IMR-90 (cell line): Measurements from ENCODE around the gene CNTN4. TPM values are rescaled to one million over a fixed set of nuclear protein-coding genes. Genes with fewer than 3 reads are reported as not detected.

Source experiments
- ATAC-seq: fragments of 200-7000 bp; cut with Tn5 transposase; 2 replicates; pipeline ENCODE4 v1.9.1; 2020; ENCODE audit warnings: low read depth, mild to moderate bottlenecking, moderate library complexity
- BruUV-seq: library from RNA; stranded (reverse); fragments of 400-500 nt; replicated peaks from 2 replicates; lab custom pipeline; 2021; lab: Mats Ljungman, UMichigan
- CTCF ChIA-PET: fragments of 300-600 bp; formaldehyde crosslinking; extraction: SDS; loops from one replicate; lab custom pipeline; 2021; ENCODE audit warnings: antibody characterized with exemption; lab: Yijun Ruan, JAX
- POLR2A ChIA-PET: fragments of 300-600 bp; sonication (Branson Sonifier 250); formaldehyde crosslinking; loops from one replicate; lab custom pipeline; 2022; ENCODE audit warnings: antibody characterized with exemption; ENCODE audit not compliant: unreplicated experiment; lab: Charles Lee
- DNase-seq: peaks from one replicate; pipeline ENCODE4 v3.0.0; 2013
- H2AFZ ChIP-seq: replicated peaks from 2 replicates; pipeline ENCODE3; 2013; ENCODE audit warnings: low read length, mild to moderate bottlenecking; ENCODE audit not compliant: poor library complexity
- H2AK5ac ChIP-seq: 2 replicates; pipeline ENCODE4 v1.6.1; 2013; ENCODE audit warnings: low read depth, low read length, inconsistent platforms
- H2AK9ac ChIP-seq: replicated peaks from 2 replicates; pipeline ENCODE3; 2013; ENCODE audit warnings: mild to moderate bottlenecking, low read depth, low read length, moderate library complexity; ENCODE audit not compliant: poor library complexity
- H2BK120ac ChIP-seq: 2 replicates; pipeline ENCODE4 v1.6.1; 2013; ENCODE audit warnings: low read depth, low read length, inconsistent platforms
- H2BK15ac ChIP-seq: 3 replicates; pipeline ENCODE4 v1.6.1; 2013; ENCODE audit warnings: low read depth, low read length, inconsistent platforms
- H2BK20ac ChIP-seq: 2 replicates; pipeline ENCODE4 v1.6.1; 2013; ENCODE audit warnings: low read depth, mild to moderate bottlenecking, inconsistent platforms, low read length, moderate library complexity
- H2BK5ac ChIP-seq: 2 replicates; pipeline ENCODE4 v1.6.1; 2013; ENCODE audit warnings: mild to moderate bottlenecking, low read depth, low read length, inconsistent platforms; ENCODE audit not compliant: poor library complexity, severe bottlenecking
- H3K14ac ChIP-seq: replicated peaks from 2 replicates; pipeline ENCODE4 v1.6.1; 2013; ENCODE audit warnings: low read depth, low read length, inconsistent platforms
- H3K18ac ChIP-seq: 2 replicates; pipeline ENCODE4 v1.6.1; 2013; ENCODE audit warnings: low read depth, low read length, control low read depth
- H3K23ac ChIP-seq: 2 replicates; pipeline ENCODE4 v1.6.1; 2013; ENCODE audit warnings: low read depth, low read length, inconsistent platforms
- H3K27ac ChIP-seq: 2 replicates; pipeline ENCODE4 v1.5.1; 2013; ENCODE audit warnings: mild to moderate bottlenecking, control low read depth, low read length; ENCODE audit not compliant: insufficient read depth
- H3K27me3 ChIP-seq: 2 replicates; pipeline ENCODE4 v1.6.1; 2013; ENCODE audit warnings: low read length; ENCODE audit not compliant: control insufficient read depth, insufficient read depth
- H3K36me3 ChIP-seq: 2 replicates; pipeline ENCODE4 v1.6.1; 2013; ENCODE audit warnings: low read length, mixed read lengths; ENCODE audit not compliant: control insufficient read depth, insufficient read depth
- H3K4ac ChIP-seq: 2 replicates; pipeline ENCODE4 v1.6.1; 2013; ENCODE audit warnings: low read depth, low read length, inconsistent platforms
- H3K4me1 ChIP-seq: 2 replicates; pipeline ENCODE4 v1.6.1; 2013; ENCODE audit warnings: low read length, mixed read lengths; ENCODE audit not compliant: control insufficient read depth, insufficient read depth
- H3K4me2 ChIP-seq: 2 replicates; pipeline ENCODE4 v1.6.1; 2013; ENCODE audit warnings: low read depth, mild to moderate bottlenecking, control low read depth, low read length, moderate library complexity
- H3K4me3 ChIP-seq: 2 replicates; pipeline ENCODE4 v1.5.1; 2013; ENCODE audit warnings: low read depth, mild to moderate bottlenecking, control low read depth, low read length, moderate library complexity; ENCODE audit not compliant: insufficient read depth
- H3K56ac ChIP-seq: 2 replicates; pipeline ENCODE4 v1.6.1; 2013; ENCODE audit warnings: low read length, inconsistent platforms; ENCODE audit not compliant: insufficient read depth; ENCODE audit errors: extremely low read depth
- H3K79me1 ChIP-seq, 2 experiments: 2 replicates each; pipeline ENCODE4 v1.6.1; 2013; ENCODE audit warnings: low read length in 2 of 2, inconsistent platforms in 1 of 2, low read depth in 1 of 2
- H3K9ac ChIP-seq: 2 replicates; pipeline ENCODE4 v1.6.1; 2013; ENCODE audit warnings: low read depth, low read length, control low read depth
- H3K9me1 ChIP-seq: 2 replicates; pipeline ENCODE4 v1.6.1; 2013; ENCODE audit warnings: low read length, inconsistent platforms; ENCODE audit not compliant: insufficient read depth
- H3K9me3 ChIP-seq: 2 replicates; pipeline ENCODE4 v1.6.1; 2013; ENCODE audit warnings: low read length; ENCODE audit not compliant: control insufficient read depth, insufficient read depth
- H4K20me1 ChIP-seq: 2 replicates; pipeline ENCODE4 v1.6.1; 2013; ENCODE audit warnings: low read length, inconsistent platforms; ENCODE audit not compliant: insufficient read depth
- H4K5ac ChIP-seq: 2 replicates; pipeline ENCODE4 v1.6.1; 2013; ENCODE audit warnings: mild to moderate bottlenecking, low read depth, low read length, control low read depth
- H4K8ac ChIP-seq, 2 experiments: 2 replicates each; pipeline ENCODE4 v1.6.1; 2013; ENCODE audit warnings: low read depth in 2 of 2, low read length in 2 of 2, control low read depth in 1 of 2, inconsistent platforms in 1 of 2
- H4K91ac ChIP-seq: 2 replicates; pipeline ENCODE4 v1.6.1; 2013; ENCODE audit warnings: low read depth, low read length, inconsistent platforms; ENCODE audit not compliant: insufficient read depth
- CEBPB ChIP-seq: IDR thresholded peaks from 2 replicates; pipeline ENCODE4 v1.6.1; 2012; ENCODE audit warnings: low read depth, low read length, improper control_type of control experiment
- NFE2L2 ChIP-seq: fragments of 150-350 bp; IDR thresholded peaks from 2 replicates; pipeline ENCODE4 v1.6.1; 2016; ENCODE audit warnings: low read depth, mild to moderate bottlenecking, low read length
- dilution Hi-C: fragments of 300-500 bp; cut with HindIII; formaldehyde crosslinking; loops from one replicate; pipeline ENCODE4 v1.14.3; 2018; ENCODE audit warnings: low sequenced_read_pairs; ENCODE audit not compliant: unreplicated experiment
- in situ Hi-C: fragments of 300-500 bp; cut with MboI; formaldehyde crosslinking; loops from 3 replicates; pipeline ENCODE4 v1.14.3; 2019; ENCODE audit warnings: low sequenced_read_pairs, inconsistent platforms, mixed read lengths
- intact Hi-C: fragments of 100-400 bp; cut with micrococcal nuclease; formaldehyde crosslinking; loops from 2 replicates; pipeline ENCODE4 v1.10.0; 2022
- polyA plus RNA-seq, 3 experiments: library from polyadenylated mRNA; depleted of rRNA; stranded (reverse); fragments of >200 nt; gene quantifications; 2 replicates each; pipeline ENCODE4 v1.2.3, GENCODE V29; 2012; ENCODE audit warnings: low replicate concordance in 1 of 3
- total RNA-seq: library from RNA; depleted of rRNA; stranded (reverse); fragments of >200 nt; gene quantifications from 2 replicates; pipeline ENCODE4 v1.2.3, GENCODE V29; 2012
- TF ChIP-seq, protein P1 (sequence below): fragments of 150-350 bp; IDR thresholded peaks from 2 replicates; pipeline ENCODE4 v1.6.1; 2017; ENCODE audit warnings: mild to moderate bottlenecking, antibody characterized with exemption, low read length, low read depth

CNTN4 gene
- total and polyA plus RNA-seq, 2 of the 4 experiments (the other 2 are of a cell fraction), result under 0.01 TPM; not detected in 1

DNA sequence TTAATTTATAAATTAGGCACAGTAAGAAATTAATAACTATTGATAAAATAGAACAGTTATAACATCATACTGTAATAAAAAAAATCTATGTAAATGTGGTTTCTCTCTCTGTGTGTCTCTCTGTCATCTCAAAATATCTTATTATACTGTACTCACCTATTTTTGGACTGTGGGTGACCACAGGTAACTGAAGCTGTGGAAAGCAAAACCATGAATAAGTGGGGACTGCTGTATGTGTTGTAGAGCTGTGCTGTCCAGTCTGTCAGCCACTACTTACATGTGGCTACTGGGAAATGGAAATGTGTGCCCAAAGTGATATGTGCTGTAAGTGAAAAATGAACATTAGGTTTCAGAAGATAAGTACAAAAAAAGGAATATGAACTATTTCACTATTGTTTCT is 145.5 kb downstream of the CNTN4 start:
- Histone ChIP-seq H3K36me3 (no peaks in the 10 kb centered on the region), H2BK15ac (no peak overlapping the region), H2AFZ (no peak overlapping the region), H4K8ac (no peak overlapping the region), H3K56ac (no peak overlapping the region), H4K5ac (no peak overlapping the region), H3K9ac (no peak overlapping the region), H3K4me1 (no peaks in the 10 kb centered on the region), H4K20me1 (no peaks in the 10 kb centered on the region), H2AK5ac (no peak overlapping the region), H3K4ac (no peak overlapping the region), H3K14ac (no peak overlapping the region), H3K27ac (no peak overlapping the region), H3K4me2 (no peak overlapping the region), H2BK20ac (no peak overlapping the region), H3K23ac (no peak overlapping the region), H3K79me1 (no peaks in the 10 kb centered on the region), H2BK120ac (no peak overlapping the region), H2BK5ac (no peak overlapping the region), H3K9me3 (peaks cover 4% of the 10 kb centered on the region; the same call in 1 of the 2 replicates), H3K9me1 (no peaks in the 10 kb centered on the region), H4K91ac (no peak overlapping the region), H3K4me3 (no peak overlapping the region), H2AK9ac (no peak overlapping the region), H3K18ac (no peak overlapping the region), H3K27me3 (no peaks in the 10 kb centered on the region)
- CTCF ChIA-PET, result no interaction called here
- dilution Hi-C loops, result no loop called here
- in situ Hi-C loops, result no loop called here
- intact Hi-C loops, result no loop called here
- BruUV-seq, result no TSS peak
- DNase-seq (no peak), ATAC-seq (no peak)
- no peak for TF ChIP-seq NFE2L2
- TF ChIP-seq, protein P1, sequence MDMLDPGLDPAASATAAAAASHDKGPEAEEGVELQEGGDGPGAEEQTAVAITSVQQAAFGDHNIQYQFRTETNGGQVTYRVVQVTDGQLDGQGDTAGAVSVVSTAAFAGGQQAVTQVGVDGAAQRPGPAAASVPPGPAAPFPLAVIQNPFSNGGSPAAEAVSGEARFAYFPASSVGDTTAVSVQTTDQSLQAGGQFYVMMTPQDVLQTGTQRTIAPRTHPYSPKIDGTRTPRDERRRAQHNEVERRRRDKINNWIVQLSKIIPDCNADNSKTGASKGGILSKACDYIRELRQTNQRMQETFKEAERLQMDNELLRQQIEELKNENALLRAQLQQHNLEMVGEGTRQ, result no peak
- no peak for TF ChIP-seq CEBPB
- POLR2A ChIA-PET, result no interaction called here
